ENCODE data around the gene PTGES3. TPM values are rescaled to one million over a fixed set of nuclear protein-coding genes. Genes with fewer than 3 reads are reported as not detected.
"Not testable (repeated sequence)": the region's sequence is repeated elsewhere in the genome, so short reads cannot be mapped to it uniquely, and the experiment has no call there.

Gene PTGES3
- total RNA-seq, 4 donors from 2014 or later, result 57.0 to 73.7 (median 62.3) TPM

DNA sequence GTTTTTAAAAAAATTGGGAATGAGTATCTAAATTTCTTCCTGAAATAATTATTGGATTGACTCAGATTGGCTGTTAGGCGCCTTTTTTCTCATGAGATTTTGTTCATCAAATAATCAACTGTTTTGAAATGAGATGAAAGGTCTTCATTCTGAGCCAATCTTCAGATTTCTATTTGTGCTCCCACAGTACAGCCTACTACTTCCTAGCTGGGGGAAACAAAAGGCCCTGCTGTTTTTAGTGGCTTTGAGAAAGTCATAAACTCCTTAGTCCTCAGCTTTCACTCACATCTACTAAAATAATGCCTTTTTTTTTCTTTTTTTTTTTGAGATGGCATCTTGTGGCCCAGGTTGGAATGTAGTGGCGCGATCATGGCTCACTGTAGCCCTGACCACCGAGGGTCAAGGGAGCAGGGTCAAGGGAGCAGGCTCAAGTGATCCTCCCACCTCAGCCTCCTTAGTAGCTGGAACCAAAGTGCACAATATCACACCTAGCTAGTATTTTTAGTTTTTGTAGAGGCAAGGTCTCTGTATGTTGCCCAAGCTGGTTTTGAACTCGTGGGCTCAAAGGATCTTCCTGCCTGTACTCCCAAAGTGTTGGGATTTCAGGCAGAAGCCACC, 21.8 kb upstream of the PTGES3 start:
- intact Hi-C loops (cut with DNase I; ENCODE audit: low total_unique reads), result no loop called here
- TF ChIP-seq, protein P1, sequence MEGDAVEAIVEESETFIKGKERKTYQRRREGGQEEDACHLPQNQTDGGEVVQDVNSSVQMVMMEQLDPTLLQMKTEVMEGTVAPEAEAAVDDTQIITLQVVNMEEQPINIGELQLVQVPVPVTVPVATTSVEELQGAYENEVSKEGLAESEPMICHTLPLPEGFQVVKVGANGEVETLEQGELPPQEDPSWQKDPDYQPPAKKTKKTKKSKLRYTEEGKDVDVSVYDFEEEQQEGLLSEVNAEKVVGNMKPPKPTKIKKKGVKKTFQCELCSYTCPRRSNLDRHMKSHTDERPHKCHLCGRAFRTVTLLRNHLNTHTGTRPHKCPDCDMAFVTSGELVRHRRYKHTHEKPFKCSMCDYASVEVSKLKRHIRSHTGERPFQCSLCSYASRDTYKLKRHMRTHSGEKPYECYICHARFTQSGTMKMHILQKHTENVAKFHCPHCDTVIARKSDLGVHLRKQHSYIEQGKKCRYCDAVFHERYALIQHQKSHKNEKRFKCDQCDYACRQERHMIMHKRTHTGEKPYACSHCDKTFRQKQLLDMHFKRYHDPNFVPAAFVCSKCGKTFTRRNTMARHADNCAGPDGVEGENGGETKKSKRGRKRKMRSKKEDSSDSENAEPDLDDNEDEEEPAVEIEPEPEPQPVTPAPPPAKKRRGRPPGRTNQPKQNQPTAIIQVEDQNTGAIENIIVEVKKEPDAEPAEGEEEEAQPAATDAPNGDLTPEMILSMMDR (IDR thresholded peaks at IDR 0.05), result no peak
- TF ChIP-seq POLR2A (IDR thresholded peaks at IDR 0.05), result no peak
- DNase-seq (ENCODE audit: low spot score in 2 of 2), result no peak
- H3K4me3 ChIP-seq (ENCODE audit: low read depth, poor library complexity, severe bottlenecking), result no peak overlapping the region
- WGBS, 2 donors, result 80 to 90% methylated on average over 4 to 5 of the region's 5 CpGs

DNA sequence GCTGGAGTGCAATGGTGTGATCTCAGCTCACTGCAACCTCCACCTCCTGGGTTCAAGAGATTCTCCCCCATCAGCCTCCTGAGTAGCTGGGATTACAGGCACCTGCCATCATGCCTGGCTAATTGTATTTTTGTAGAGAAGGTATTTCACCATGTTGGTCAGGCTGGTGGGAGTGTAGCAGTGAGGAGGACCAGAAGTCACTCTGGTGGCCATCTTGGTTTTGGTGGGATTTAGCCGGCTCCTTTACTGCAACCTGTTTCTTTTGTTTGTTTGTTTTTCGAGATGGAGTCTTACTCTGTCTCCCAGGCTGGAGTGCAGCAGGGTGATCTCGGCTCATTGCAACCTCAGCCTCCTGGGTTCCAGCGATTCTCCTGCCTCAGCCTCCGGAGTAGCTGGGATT, 16.4 kb upstream of the PTGES3 start:
- H3K4me3 ChIP-seq (ENCODE audit: low read depth, poor library complexity, severe bottlenecking); DNase-seq (ENCODE audit: low spot score in 2 of 2); intact Hi-C loops (cut with DNase I; ENCODE audit: low total_unique reads): not testable (repeated sequence)
- 87 to 89% methylated on average over 5 of the region's 5 CpGs for WGBS, 2 donors

DNA sequence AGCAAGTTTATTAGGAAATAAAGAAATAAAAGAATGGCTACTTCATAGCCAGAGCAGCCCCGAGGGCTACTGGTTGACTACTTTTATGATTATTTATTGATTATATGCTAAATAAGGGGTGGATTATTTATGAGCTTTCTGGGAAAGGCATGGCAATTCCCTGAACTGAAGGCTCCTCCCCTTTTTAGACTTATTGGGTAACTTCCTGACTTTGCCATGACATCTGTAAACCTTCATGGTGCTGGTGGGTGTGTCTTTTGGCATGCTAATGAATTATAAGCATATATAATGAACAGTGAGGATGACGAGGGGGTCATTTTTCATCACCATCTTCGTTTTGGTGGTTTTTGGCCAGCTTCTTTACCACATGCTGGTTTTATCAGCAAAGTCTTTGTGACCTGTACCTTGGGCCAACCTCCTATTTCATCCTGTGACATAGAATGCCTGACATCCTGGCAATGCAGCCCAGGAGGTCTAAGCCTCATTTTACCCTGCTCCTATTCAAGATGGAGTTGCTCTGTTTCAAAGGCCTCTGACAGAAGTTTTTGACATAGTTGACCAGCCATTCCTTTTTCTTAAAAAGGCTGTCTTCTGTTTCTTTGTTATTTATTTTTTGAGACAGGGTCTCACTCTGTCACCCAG, 11.1 kb upstream of the PTGES3 start:
- WGBS, 2 donors, result 71 to 74% methylated on average over 3 of the region's 3 CpGs
- H3K4me3 ChIP-seq (ENCODE audit: low read depth, poor library complexity, severe bottlenecking), result no peak overlapping the region
- DNase-seq (ENCODE audit: low spot score in 2 of 2), result no peak

DNA sequence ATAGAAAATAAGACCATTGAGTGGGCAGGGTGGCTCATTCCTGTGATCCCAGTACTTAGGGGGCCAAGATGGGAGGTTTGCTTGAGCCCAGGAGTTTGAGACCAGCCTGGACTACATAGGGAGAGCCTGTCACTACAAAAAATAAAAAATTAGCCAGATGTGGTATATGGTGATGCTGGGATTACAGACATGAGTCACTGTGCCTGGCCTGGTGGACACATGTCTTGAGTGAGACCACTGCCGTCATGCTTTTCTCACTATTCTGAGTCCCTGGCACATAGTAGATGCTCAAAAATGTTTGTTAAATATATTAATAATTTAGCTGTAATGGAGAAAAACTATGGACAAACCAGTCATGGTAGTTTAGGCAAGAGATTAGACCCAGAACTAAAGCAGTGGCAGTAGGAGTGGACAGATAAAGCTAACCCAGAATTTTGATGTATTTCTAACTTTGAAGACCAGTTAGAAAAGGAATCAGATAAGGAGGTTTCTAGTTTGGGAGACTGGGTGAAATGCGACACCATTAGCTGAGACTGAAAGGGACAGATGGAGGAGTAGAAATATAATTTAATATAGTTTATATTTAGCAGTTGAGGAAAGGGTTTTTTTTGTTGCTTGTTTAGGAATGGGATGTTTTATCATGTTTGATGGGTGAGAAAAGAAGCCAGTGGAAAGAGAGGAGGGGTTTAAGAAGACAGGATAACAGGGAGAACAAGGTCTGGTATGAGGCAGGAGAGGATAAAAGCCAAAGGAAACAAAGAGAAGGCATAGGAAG, 7.4 kb upstream of the PTGES3 start:
- intact Hi-C loops (cut with DNase I; ENCODE audit: low total_unique reads), result no loop called here
- TF ChIP-seq, protein P1 (IDR thresholded peaks at IDR 0.05), result no peak
- TF ChIP-seq POLR2A (IDR thresholded peaks at IDR 0.05), result no peak
- WGBS, 2 donors, result 61 to 72% methylated on average over 2 of the region's 2 CpGs

More for the DNA sequence above, 11.1 kb upstream of the PTGES3 start:
- intact Hi-C loops (cut with DNase I; ENCODE audit: low total_unique reads), result no loop called here
- TF ChIP-seq POLR2A (IDR thresholded peaks at IDR 0.05), result no peak
- TF ChIP-seq, protein P1 (IDR thresholded peaks at IDR 0.05), result no peak

DNA sequence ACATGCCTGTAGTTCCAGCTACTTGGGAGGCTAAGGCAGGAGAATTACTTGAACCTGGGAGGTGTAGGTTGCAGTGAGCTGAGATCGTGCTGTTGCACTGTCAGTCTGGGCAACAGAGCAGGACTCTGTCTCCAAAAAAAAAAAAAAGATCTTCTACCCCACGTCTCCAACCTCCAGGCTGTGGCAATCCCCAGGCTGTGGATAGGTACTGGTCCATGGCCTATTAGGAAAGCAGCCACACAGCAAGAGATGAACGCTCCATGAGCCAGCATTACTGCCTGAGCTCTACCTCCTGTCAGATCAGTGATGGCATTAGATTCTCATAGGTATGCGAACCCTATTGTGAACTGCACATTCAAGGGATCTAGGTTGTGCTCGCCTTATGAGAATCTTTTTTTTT, 6.1 kb upstream of the PTGES3 start:
- TF ChIP-seq, protein P1 (IDR thresholded peaks at IDR 0.05), result no peak
- no peak for TF ChIP-seq POLR2A (IDR thresholded peaks at IDR 0.05)
- no peak for DNase-seq (ENCODE audit: low spot score in 2 of 2)
- no peak overlapping the region for H3K4me3 ChIP-seq (ENCODE audit: low read depth, poor library complexity, severe bottlenecking)
- intact Hi-C loops (cut with DNase I; ENCODE audit: low total_unique reads), result no loop called here
- WGBS, 2 donors, result 75 to 92% methylated on average over 5 of the region's 5 CpGs

More for the DNA sequence above, 7.4 kb upstream of the PTGES3 start:
- no peak for DNase-seq (ENCODE audit: low spot score in 2 of 2)
- H3K4me3 ChIP-seq (ENCODE audit: low read depth, poor library complexity, severe bottlenecking), result no peak overlapping the region

DNA sequence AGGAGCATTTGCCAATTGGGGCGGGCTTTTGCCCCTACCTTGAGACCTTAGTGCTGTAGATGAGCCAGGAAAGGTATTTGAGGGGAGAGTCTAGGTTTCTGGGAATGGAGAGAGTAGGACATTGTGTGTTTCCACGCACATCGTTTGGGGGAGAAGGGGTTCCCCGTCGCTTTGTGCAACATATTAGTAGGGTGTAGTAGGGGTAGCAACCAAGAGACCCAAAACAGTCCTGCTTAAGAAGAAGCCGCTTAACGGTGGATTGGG, 694 bp upstream of the PTGES3 start:
- TF ChIP-seq, protein P1 (IDR thresholded peaks at IDR 0.05), result no peak
- TF ChIP-seq POLR2A (IDR thresholded peaks at IDR 0.05), result no peak
- intact Hi-C loops (cut with DNase I; ENCODE audit: low total_unique reads), result no loop called here
- WGBS, 2 donors, result 0 to 5% methylated on average over 7 of the region's 7 CpGs
- no peak for DNase-seq (ENCODE audit: low spot score in 2 of 2)
- H3K4me3 ChIP-seq (ENCODE audit: low read depth, poor library complexity, severe bottlenecking), result peak overlapping the region; percentile 40

Measured in lower leg skin (tissue), 4 donors.